ENCODE measurements around the gene PSD. TPM values are rescaled to one million over a fixed set of nuclear protein-coding genes. Genes with fewer than 3 reads are reported as not detected.

The PSD gene
- total RNA-seq, 1 experiment from 2014 or later = 2.4 TPM

GRCh38 chr10:102396730-102397151, 21.8 kb downstream of the PSD start:
- BruUV-seq (replicated peaks) = no TSS peak
- DNase-seq (ENCODE audit: low read depth, low spot score) (no peak), ATAC-seq (no peak)
- intact Hi-C loops (cut with micrococcal nuclease; ENCODE audit: unreplicated experiment) (no loop called here), in situ Hi-C loops (cut with HindIII; ENCODE audit: low pct_unique_long_range_greater_than_20kb, low sequenced_read_pairs) (no loop called here)
- H3K36me3 ChIP-seq (ENCODE audit: control insufficient read depth, insufficient read depth, low read length) = peaks cover 2% of the 10 kb centered on the region; the same call in 1 of the 2 replicates
- ChIA-PET CTCF (interaction anchor here (1.0 kb wide), 1 partner anchor 8 kb away, joined by 4 read pairs; no protein-coding TSS in a partner anchor), POLR2A (no interaction called here)
- TF ChIP-seq CTCF (IDR thresholded peaks at IDR 0.05) (no peak), TCF7L2 (IDR thresholded peaks at IDR 0.05; ENCODE audit: low read depth, low read length) (no peak), POLR2AphosphoS5 (IDR thresholded peaks at IDR 0.05; ENCODE audit: low read depth, low read length) (no peak), SIN3A (IDR thresholded peaks at IDR 0.05; ENCODE audit: borderline replicate concordance, insufficient read depth, low read depth, low read length) (no peak), REST (IDR thresholded peaks at IDR 0.05; ENCODE audit: insufficient read depth in 1 of 2, low read depth in 2 of 2, low read length in 1 of 2) (no peak; a peak in 1 of 4 replicates)
- H3K27ac ChIP-seq (ENCODE audit: low read length) = peak overlapping the region; percentile 80
- H3K4me3 ChIP-seq (ENCODE audit: low read depth in 2 of 2, low read length in 2 of 2) = peak overlapping the region; percentile 67 to 89
- H3K9me3 ChIP-seq (ENCODE audit: control insufficient read depth, insufficient read depth, low read depth, low read length) = no peaks in the 10 kb centered on the region
- peaks cover 41% of the 10 kb centered on the region for H3K4me1 ChIP-seq (ENCODE audit: control insufficient read depth, insufficient read depth, low read length)
- H3K27me3 ChIP-seq (ENCODE audit: control insufficient read depth, insufficient read depth, low read length) = no peaks in the 10 kb centered on the region; the same call in 1 of the 2 replicates

GRCh38 chr10:102396317-102396650, 22.3 kb downstream of the PSD start:
- no peaks in the 10 kb centered on the region for H3K9me3 ChIP-seq (ENCODE audit: control insufficient read depth, insufficient read depth, low read depth, low read length)
- BruUV-seq (replicated peaks) = no TSS peak
- H3K27ac ChIP-seq (ENCODE audit: low read length) = peak overlapping the region; percentile 80
- H3K36me3 ChIP-seq (ENCODE audit: control insufficient read depth, insufficient read depth, low read length) = peaks cover 2% of the 10 kb centered on the region; the same call in 1 of the 2 replicates
- peak overlapping the region; percentile 67 to 89 for H3K4me3 ChIP-seq (ENCODE audit: low read depth in 2 of 2, low read length in 2 of 2)
- POLR2A ChIA-PET = interaction anchor here (0.5 kb wide), 1 partner anchor 184 kb away, joined by 11 read pairs; no protein-coding TSS in a partner anchor
- H3K27me3 ChIP-seq (ENCODE audit: control insufficient read depth, insufficient read depth, low read length) = no peaks in the 10 kb centered on the region; the same call in 1 of the 2 replicates
- ATAC-seq (no peak), DNase-seq (ENCODE audit: low read depth, low spot score) (no peak)
- TF ChIP-seq CTCF (IDR thresholded peaks at IDR 0.05) = no peak
- no peak for TF ChIP-seq SIN3A (IDR thresholded peaks at IDR 0.05; ENCODE audit: borderline replicate concordance, insufficient read depth, low read depth, low read length)
- TF ChIP-seq REST (IDR thresholded peaks at IDR 0.05; ENCODE audit: insufficient read depth in 1 of 2, low read depth in 2 of 2, low read length in 1 of 2) = no peak
- no peak for TF ChIP-seq POLR2AphosphoS5 (IDR thresholded peaks at IDR 0.05; ENCODE audit: low read depth, low read length)
- TF ChIP-seq TCF7L2 (IDR thresholded peaks at IDR 0.05; ENCODE audit: low read depth, low read length) = no peak
- in situ Hi-C loops (cut with HindIII; ENCODE audit: low pct_unique_long_range_greater_than_20kb, low sequenced_read_pairs) (no loop called here), intact Hi-C loops (cut with micrococcal nuclease; ENCODE audit: unreplicated experiment) (no loop called here)
- H3K4me1 ChIP-seq (ENCODE audit: control insufficient read depth, insufficient read depth, low read length) = peaks cover 36% of the 10 kb centered on the region
- CTCF ChIA-PET = no interaction called here

Data from Panc1 (cell line).